HG02610 (cell line): ENCODE measurements around the gene KRTAP10-4.
"Not testable (repeated sequence)": the region's sequence is repeated elsewhere in the genome, so short reads cannot be mapped to it uniquely, and the experiment has no call there.

ENCODE experiments used
- ATAC-seq: cut with Tn5 transposase; IDR thresholded peaks from one replicate; pipeline ENCODE4 v1.9.1; 2021; ENCODE audit warnings: mild to moderate bottlenecking, moderate library complexity; ENCODE audit not compliant: unreplicated experiment

KRTAP10-4 gene

GRCh38 chr21:44533891-44534627 is 39.5 kb upstream of the KRTAP10-4 start:
- no peak for ATAC-seq

- ATAC-seq: no peak
These were observed 38.8 kb upstream of the KRTAP10-4 start for GRCh38 chr21:44534688-44535087.

DNA sequence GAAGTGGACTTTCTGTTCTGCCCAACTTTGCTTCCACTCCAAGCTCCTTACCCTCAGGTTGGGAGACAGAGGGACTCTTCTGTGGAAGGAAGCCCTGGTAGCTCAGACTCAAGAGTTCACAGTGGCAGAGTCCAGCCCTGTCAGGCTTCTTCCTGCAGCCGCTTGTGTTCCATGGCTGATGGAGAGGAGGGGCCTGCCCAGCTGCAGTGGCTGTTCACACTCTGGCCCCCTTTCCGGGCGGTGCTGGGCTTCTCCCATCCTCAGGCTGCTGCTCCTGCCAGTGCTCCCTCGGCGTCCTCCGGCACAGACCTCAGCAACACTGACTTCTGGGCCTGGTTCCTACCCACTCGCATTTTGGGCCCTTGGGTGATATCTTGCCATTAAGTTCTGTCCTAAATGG is 37.6 kb upstream of the KRTAP10-4 start:
- ATAC-seq: no peak

GRCh38 chr21:44537930-44538911 is 35.3 kb upstream of the KRTAP10-4 start:
- ATAC-seq: no peak

GRCh38 chr21:44539046-44539445 is 34.5 kb upstream of the KRTAP10-4 start:
- ATAC-seq: no peak

GRCh38 chr21:44539991-44540666 is 33.4 kb upstream of the KRTAP10-4 start, which contains the start of gene KRTAP10-1:
KRTAP10-1 (minus strand) TSS chr21:44540195; CDS start chr21:44540150, 45 bp downstream.
- ATAC-seq: no peak

DNA sequence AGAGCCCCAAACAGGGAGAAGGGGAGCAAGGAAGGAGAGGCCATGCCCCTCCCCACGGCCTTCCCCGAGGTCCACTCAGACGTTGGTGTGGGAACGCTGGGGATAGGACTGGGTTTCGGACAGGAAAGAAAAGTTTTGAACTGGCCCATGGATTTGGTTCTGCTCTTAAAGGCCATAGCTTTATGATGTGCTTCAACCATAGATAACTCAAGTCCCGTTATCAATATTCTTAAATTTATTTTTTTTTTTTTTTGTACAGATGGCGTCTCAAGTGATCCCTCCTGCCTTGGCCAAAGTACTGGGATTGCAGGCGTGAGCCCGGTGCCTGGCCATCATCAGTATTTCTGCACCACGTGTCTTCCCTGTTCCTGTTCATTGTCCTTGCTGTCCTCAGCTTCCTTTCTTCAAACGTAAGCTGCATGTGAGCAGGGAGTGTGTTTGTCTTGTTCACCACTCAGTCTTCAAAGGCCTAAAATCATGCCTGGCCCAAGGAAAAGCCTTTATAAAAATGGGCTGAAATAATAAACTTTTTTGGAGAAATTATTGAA is 32.7 kb upstream of the KRTAP10-4 start:
- ATAC-seq: no peak

DNA sequence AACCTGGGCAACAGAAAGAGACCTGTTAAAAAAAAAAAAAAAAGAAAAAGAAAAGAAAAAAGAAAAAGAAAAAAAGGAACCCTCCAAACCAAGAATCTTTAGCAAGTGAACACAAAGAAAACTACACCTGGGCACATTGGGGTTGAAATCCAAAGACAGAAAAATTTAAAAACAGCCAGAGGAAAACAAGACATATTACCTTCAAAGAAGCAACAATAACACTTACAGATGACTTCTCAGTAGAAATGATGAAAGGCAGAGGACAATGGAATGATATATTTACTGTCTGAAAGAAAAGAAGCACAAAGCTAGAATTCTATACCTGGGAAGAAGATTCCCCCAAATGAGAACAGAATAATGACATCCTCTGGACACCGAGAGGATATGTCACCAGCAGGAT is 30.8 kb upstream of the KRTAP10-4 start:
- ATAC-seq: no peak

DNA sequence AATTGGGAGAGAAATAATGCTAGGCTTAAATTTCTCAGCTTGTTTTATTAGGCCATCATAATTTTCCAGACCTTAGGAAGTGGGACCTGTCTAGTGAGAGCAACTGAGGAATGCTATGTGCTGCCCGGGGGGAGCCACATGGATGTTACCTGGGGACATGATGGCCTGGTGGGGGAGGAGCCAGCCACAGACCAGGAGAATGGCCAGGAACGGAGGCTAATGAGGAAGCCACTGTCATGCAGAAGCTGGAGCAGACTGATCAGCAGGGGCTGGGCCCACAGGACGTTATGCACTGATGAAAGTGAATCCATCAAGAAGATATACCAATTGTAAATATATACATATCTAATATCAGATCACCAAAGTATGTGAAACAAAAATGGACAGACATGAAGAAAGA is 29.0 kb upstream of the KRTAP10-4 start:
- ATAC-seq: no peak

- ATAC-seq: no peak
These were observed 25.7 kb upstream of the KRTAP10-4 start for GRCh38 chr21:44547656-44548331.

DNA sequence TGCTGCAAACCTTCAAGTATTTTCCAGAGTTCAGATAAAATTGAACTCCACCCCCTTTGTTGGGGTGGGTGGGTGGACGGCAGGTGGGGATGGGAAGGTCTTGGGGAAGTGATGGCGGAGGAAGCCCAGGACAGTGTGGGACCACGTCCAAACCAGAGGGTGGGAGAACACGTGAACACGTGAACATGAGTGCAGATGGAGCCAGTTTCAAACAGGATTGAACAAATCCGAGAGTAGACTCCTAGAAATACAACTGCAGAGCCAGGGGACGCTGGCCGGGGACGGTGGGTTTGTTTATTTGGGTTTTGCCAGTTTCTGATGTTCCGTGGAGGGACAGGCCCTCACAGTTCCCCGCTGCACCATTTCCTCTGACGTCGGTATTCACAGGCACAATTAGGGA is 25.1 kb upstream of the KRTAP10-4 start:
- no peak for ATAC-seq

GRCh38 chr21:44548922-44549321 is 24.6 kb upstream of the KRTAP10-4 start:
- ATAC-seq: no peak

- ATAC-seq: no peak
These were observed 23.9 kb upstream of the KRTAP10-4 start for GRCh38 chr21:44549525-44550211.

DNA sequence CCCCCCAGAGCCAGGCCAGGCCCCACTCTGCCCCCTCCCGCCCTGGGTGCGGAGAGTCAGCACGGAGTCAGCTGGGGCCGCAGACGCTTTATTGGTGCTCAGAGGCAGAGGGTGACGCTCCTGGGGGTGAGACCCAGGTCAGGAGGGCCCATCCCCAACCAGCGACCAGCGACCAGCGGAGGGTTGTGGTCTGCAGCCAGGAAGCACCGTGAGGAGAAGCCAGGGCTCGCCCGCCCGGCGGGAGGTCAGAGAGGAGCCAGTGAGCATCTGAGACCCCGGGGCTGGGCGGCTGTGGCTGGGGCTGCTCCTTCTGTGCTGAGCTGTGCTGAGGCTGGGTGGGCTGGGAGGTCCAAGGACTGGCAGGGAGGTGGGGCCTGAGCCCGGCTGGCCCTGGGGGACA is 23.2 kb upstream of the KRTAP10-4 start:
- not testable (repeated sequence) for ATAC-seq

- ATAC-seq: no peak
These were observed 22.7 kb upstream of the KRTAP10-4 start for GRCh38 chr21:44550807-44551206.

DNA sequence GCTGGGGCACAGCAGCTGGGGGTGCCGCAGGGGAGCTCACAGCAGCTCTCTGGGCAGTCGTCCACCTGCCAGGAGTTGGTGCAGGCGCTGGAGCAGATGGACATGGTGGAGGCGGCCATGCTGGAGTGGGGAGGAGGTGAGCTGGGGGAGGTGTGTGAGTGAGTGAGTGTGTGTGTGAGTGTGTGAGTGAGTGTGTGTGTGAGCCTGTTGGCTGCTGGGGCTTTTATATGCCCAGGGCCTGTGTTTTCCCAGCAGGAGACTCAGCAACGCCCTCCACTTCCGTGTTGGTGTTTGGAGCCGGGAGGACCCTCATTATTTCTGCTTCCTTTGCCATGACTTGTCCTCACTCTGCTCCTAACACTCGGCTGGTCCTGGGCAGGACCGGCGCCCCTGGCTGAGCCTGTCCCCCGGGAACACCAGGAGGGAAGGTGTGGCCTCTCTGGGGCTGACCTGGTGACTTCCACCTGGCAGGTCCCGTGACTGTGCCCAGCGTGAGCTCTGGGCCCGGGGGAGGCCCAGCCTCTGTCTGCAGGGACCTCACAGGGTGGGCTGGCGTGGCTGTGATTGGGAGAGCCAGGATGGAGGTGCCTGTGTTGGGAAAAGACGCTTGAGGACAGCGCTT is 22.1 kb upstream of the KRTAP10-4 start, which contains the start of gene KRTAP10-2:
TSS of gene KRTAP10-2 (minus strand) at position 166 of the 622 bp plus-strand sequence. CDS start at position 119, 47 bp downstream.
- ATAC-seq: no peak

DNA sequence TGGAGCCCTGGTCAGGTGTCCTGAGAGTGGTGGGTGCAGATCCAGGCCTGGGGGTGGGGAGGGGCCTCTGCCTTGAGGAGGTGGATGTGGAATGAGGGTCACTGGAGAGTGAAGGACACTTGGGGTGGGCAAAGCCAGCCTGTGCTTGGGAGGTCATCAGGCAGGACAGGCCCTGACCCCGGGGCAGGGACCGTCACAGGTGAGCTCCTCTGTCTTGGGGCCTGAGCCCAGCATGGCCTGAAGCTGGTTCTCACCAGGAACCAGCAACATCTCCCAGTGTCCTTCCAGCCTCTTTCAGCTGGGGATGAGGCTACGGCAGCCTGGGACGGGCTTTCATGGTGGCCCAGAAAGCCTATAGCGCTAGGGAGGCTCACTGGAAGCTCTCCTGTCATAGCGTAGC is 21.4 kb upstream of the KRTAP10-4 start:
- ATAC-seq: no peak

DNA sequence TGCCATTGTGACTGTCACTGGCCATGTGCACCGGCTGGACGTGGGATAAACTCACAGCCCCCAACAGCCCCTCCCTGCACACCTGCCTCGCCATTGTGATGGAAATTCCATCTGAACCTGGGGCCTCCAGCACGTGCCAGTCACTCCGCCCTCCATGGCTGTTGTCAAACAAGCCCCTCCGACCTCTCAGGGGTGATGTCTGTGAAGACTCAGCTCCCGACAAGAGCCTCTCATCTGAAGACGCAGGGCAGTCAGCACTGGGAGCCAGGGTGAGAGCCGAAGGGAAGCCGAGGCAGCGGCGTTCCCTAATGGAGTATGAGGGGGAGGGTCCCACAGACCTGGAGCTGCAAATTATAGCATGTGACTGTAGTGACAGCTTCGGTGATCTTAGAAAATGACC is 20.8 kb upstream of the KRTAP10-4 start:
- ATAC-seq: no peak

- no peak for ATAC-seq
These were observed 18.2 kb upstream of the KRTAP10-4 start for GRCh38 chr21:44555200-44555875.
